Measurements from ENCODE around the gene OR2C1.

DNA sequence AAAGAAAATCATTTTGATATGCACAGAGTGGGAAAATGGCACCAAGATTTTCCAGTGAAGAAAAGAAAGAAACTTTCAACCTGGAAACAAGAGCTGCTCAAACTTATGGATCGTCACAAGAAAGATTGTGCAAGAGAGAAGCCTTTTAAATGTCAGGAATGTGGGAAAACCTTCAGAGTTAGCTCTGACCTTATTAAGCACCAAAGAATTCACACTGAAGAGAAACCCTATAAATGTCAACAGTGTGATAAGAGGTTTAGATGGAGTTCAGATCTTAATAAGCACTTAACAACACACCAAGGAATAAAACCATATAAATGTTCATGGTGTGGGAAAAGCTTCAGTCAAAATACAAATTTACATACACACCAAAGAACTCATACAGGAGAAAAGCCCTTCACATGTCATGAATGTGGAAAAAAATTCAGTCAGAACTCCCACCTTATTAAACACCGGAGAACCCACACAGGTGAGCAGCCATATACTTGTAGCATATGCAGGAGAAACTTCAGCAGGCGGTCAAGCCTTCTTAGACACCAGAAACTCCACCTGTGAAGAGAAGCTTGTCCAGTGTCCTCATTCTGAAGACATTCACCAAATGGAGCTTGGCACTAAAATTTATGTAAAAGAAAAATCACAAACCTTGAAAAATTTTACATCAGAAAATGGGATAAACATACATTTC, 38.2 kb upstream of the OR2C1 start:
- TF ChIP-seq, protein P1, sequence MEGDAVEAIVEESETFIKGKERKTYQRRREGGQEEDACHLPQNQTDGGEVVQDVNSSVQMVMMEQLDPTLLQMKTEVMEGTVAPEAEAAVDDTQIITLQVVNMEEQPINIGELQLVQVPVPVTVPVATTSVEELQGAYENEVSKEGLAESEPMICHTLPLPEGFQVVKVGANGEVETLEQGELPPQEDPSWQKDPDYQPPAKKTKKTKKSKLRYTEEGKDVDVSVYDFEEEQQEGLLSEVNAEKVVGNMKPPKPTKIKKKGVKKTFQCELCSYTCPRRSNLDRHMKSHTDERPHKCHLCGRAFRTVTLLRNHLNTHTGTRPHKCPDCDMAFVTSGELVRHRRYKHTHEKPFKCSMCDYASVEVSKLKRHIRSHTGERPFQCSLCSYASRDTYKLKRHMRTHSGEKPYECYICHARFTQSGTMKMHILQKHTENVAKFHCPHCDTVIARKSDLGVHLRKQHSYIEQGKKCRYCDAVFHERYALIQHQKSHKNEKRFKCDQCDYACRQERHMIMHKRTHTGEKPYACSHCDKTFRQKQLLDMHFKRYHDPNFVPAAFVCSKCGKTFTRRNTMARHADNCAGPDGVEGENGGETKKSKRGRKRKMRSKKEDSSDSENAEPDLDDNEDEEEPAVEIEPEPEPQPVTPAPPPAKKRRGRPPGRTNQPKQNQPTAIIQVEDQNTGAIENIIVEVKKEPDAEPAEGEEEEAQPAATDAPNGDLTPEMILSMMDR (IDR thresholded peaks at IDR 0.05), result no peak
- no peak for TF ChIP-seq POLR2A (IDR thresholded peaks at IDR 0.05)

Measured in body of pancreas (tissue), 4 donors.